KMS-11 (cell line): ENCODE measurements around the gene IL1RN.

ENCODE experiments used
- H2AFZ ChIP-seq: fragments of 200-600 bp; sonication (generic); 2 replicates; pipeline ENCODE4 v1.6.1; 2016; ENCODE audit warnings: antibody characterized with exemption, mixed run types, low read depth
- H3K27ac ChIP-seq: fragments of 200-600 bp; sonication (generic); 2 replicates; pipeline ENCODE4 v1.6.1; 2016; ENCODE audit warnings: mild to moderate bottlenecking, mixed run types
- H3K27me3 ChIP-seq: fragments of 200-600 bp; sonication (generic); 2 replicates; pipeline ENCODE4 v1.6.1; 2017; ENCODE audit warnings: mild to moderate bottlenecking, low read depth, mixed run types, moderate library complexity; ENCODE audit not compliant: insufficient read depth
- H3K36me3 ChIP-seq: fragments of 200-600 bp; sonication (generic); 2 replicates; pipeline ENCODE4 v1.6.1; 2017; ENCODE audit warnings: mild to moderate bottlenecking, mixed run types; ENCODE audit not compliant: insufficient read depth
- H3K4me1 ChIP-seq: fragments of 200-600 bp; sonication (generic); 2 replicates; pipeline ENCODE4 v1.6.1; 2016; ENCODE audit warnings: mild to moderate bottlenecking, low read depth, mixed run types; ENCODE audit not compliant: poor library complexity, severe bottlenecking
- H3K4me2 ChIP-seq: fragments of 200-600 bp; sonication (generic); 2 replicates; pipeline ENCODE4 v1.7.0; 2016; ENCODE audit warnings: mild to moderate bottlenecking, mixed run types
- H3K4me3 ChIP-seq: fragments of 200-600 bp; sonication (generic); IDR thresholded peaks from 2 replicates; pipeline ENCODE4 v1.6.1; 2017; ENCODE audit warnings: low read depth, low read length, mixed read lengths; ENCODE audit not compliant: insufficient read depth
- H3K79me2 ChIP-seq: fragments of 200-600 bp; sonication (generic); 2 replicates; pipeline ENCODE4 v1.6.1; 2016; ENCODE audit warnings: low read depth, mixed run types; ENCODE audit not compliant: insufficient read depth
- H3K9ac ChIP-seq: fragments of 200-600 bp; sonication (generic); 2 replicates; pipeline ENCODE4 v1.6.1; 2016; ENCODE audit warnings: mild to moderate bottlenecking, mixed run types
- H4K20me1 ChIP-seq: fragments of 200-600 bp; sonication (generic); 2 replicates; pipeline ENCODE4 v1.6.1; 2016; ENCODE audit warnings: mild to moderate bottlenecking, mixed run types; ENCODE audit not compliant: insufficient read depth
- CTCF ChIP-seq: fragments of 200-600 bp; sonication (generic); conservative IDR thresholded peaks from 2 replicates; pipeline ENCODE4 v1.6.1; 2017; ENCODE audit warnings: low read depth, mild to moderate bottlenecking, antibody characterized with exemption, low read length, moderate library complexity, mixed read lengths

The IL1RN gene

GRCh38 chr2:113116100-113116958 lies 11.1 kb upstream of the IL1RN start:
- Histone ChIP-seq H3K36me3 (no peaks in the 10 kb centered on the region), H3K4me1 (no peaks in the 10 kb centered on the region), H3K27me3 (no peaks in the 10 kb centered on the region), H2AFZ (no peak overlapping the region), H3K79me2 (no peaks in the 10 kb centered on the region), H3K4me3 (no peak overlapping the region), H4K20me1 (no peaks in the 10 kb centered on the region), H3K4me2 (no peak overlapping the region), H3K9ac (no peak overlapping the region), H3K27ac (no peak overlapping the region)
- no peak for TF ChIP-seq CTCF

- Histone ChIP-seq H3K4me1 (no peaks in the 10 kb centered on the region), H3K9ac (no peak overlapping the region), H3K36me3 (no peaks in the 10 kb centered on the region), H3K79me2 (no peaks in the 10 kb centered on the region), H3K4me2 (no peak overlapping the region), H3K4me3 (no peak overlapping the region), H4K20me1 (no peaks in the 10 kb centered on the region), H2AFZ (no peak overlapping the region), H3K27me3 (no peaks in the 10 kb centered on the region), H3K27ac (no peak overlapping the region)
- no peak for TF ChIP-seq CTCF
Measured at GRCh38 chr2:113117541-113118262, 9.7 kb upstream of the IL1RN start.

GRCh38 chr2:113118263-113118657 lies 9.1 kb upstream of the IL1RN start:
- Histone ChIP-seq H2AFZ (no peak overlapping the region), H3K9ac (no peak overlapping the region), H3K27me3 (no peaks in the 10 kb centered on the region), H3K4me3 (no peak overlapping the region), H3K36me3 (no peaks in the 10 kb centered on the region), H3K4me2 (no peak overlapping the region), H4K20me1 (no peaks in the 10 kb centered on the region), H3K4me1 (no peaks in the 10 kb centered on the region), H3K27ac (no peak overlapping the region), H3K79me2 (no peaks in the 10 kb centered on the region)
- no peak for TF ChIP-seq CTCF

GRCh38 chr2:113119111-113119510 lies 8.3 kb upstream of the IL1RN start:
- Histone ChIP-seq H3K27me3 (no peaks in the 10 kb centered on the region), H4K20me1 (no peaks in the 10 kb centered on the region), H3K79me2 (no peaks in the 10 kb centered on the region), H3K4me2 (no peak overlapping the region), H3K4me1 (no peaks in the 10 kb centered on the region), H3K4me3 (no peak overlapping the region), H3K27ac (no peak overlapping the region), H3K9ac (no peak overlapping the region), H3K36me3 (no peaks in the 10 kb centered on the region), H2AFZ (no peak overlapping the region)
- no peak for TF ChIP-seq CTCF
